Right lobe of liver (tissue), 6 donors: Measurements from ENCODE around the gene GRID1. TPM values are rescaled to one million over a fixed set of nuclear protein-coding genes. Genes with fewer than 3 reads are reported as not detected.

ENCODE experiments used
- ATAC-seq, 4 donors: fragments of 200-7000 bp; cut with Tn5 transposase; one replicate each; pipeline ENCODE4 v1.9.1; 2020; ENCODE audit warnings: mild to moderate bottlenecking in 4 of 4, moderate library complexity in 4 of 4
- DNase-seq, 3 donors: peaks; one replicate each; pipeline ENCODE4 v3.0.0-alpha.2; 2020
- H3K27ac ChIP-seq, 3 donors: fragments of 200-600 bp; one replicate each; pipeline ENCODE4 v1.8.0; 2022
- H3K27me3 ChIP-seq, 2 donors: fragments of 200-600 bp; one replicate each; pipeline ENCODE4 v1.8.0; 2022
- H3K36me3 ChIP-seq, 4 donors: fragments of 200-600 bp; sonication (generic) in 1 of 4; one replicate each; pipeline versions ENCODE4 v1.5.1 to v1.8.0; 2017 to 2022; ENCODE audit warnings: control low read depth in 1 of 4
- H3K4me1 ChIP-seq, 4 donors: fragments of 200-600 bp; sonication (generic) in 1 of 4; one replicate each; pipeline versions ENCODE4 v1.5.1 to v1.8.0; 2017 to 2022; ENCODE audit warnings: control low read depth in 1 of 4
- H3K4me3 ChIP-seq, 3 donors: fragments of 200-600 bp; one replicate each; pipeline ENCODE4 v1.8.0; 2022
- H3K9me3 ChIP-seq, 4 donors: fragments of 200-600 bp; sonication (generic) in 1 of 4; one replicate each; pipeline versions ENCODE4 v1.5.1 to v1.8.0; 2017 to 2022; ENCODE audit warnings: control low read depth in 1 of 4
- POLR2A ChIP-seq: fragments of 450-650 bp; IDR thresholded peaks from one replicate; pipeline ENCODE4 v1.6.1; 2017; ENCODE audit warnings: antibody characterized with exemption, mild to moderate bottlenecking
- WGBS: methylation state at CpG from one replicate; pipeline ENCODE4 v1.1.6; 2018; ENCODE audit warnings: low coverage, low lambda C conversion rate; ENCODE audit not compliant: insufficient coverage; ENCODE audit errors: missing lambda C conversion rate; 5-methylcytosine and 5-hydroxymethylcytosine counted together
- intact Hi-C, 2 donors: fragments of 100-400 bp; cut with DNase I; formaldehyde crosslinking; loops; one replicate each; pipeline versions ENCODE4 v1.11.2 to v1.14.1; 2022
- total RNA-seq, 6 experiments: library from RNA; depleted of rRNA in 2 of 6; stranded (reverse); fragments of >200 nt in 2 of 6; fragmentation: NEBNext Ultra II Directional in 3 of 6; extraction: Animal tissue kit (Norgen Biotek cat#: 25700) in 3 of 6; gene quantifications; one replicate each; pipeline versions ENCODE4 v1.1.0 to v1.2.4, GENCODE V29; 2016 to 2023
- TF ChIP-seq, protein P1 (sequence below), 4 donors: fragments of 200-600 bp in 3 of 4; fragments of 450-650 bp in 1 of 4; IDR thresholded peaks; one replicate each; pipeline versions ENCODE4 v1.5.1 to v1.8.0; 2016 to 2022; ENCODE audit warnings: antibody characterized with exemption in 4 of 4, mild to moderate bottlenecking in 2 of 4
- donor health status: DM: no; HTN: yes; CAD: no.
- donor health status: DM: no; HTN: no; CAD: no.
- donor health status: DM: no; HTN: no; CAD: no.
- donor health status: DM: no; HTN: yes; CAD: no.
- donor health status: DM: no; HTN: yes; CAD: no.

Gene GRID1
- total RNA-seq, 6 experiments from 2014 or later: 0.05 to 1.9 (median 0.81) TPM

- Histone ChIP-seq H3K27me3 (no peaks in the 10 kb centered on the region), H3K27ac (no peak overlapping the region), H3K9me3 (no peaks in the 10 kb centered on the region), H3K4me3 (no peak overlapping the region), H3K36me3 (no peaks in the 10 kb centered on the region), H3K4me1 (peaks cover 0 to 5% (median 0%) of the 10 kb centered on the region in 4 donors)
- intact Hi-C loops: no loop called here
- WGBS: 85% methylated on average over 6 of the region's 9 CpGs
- TF ChIP-seq, protein P1, sequence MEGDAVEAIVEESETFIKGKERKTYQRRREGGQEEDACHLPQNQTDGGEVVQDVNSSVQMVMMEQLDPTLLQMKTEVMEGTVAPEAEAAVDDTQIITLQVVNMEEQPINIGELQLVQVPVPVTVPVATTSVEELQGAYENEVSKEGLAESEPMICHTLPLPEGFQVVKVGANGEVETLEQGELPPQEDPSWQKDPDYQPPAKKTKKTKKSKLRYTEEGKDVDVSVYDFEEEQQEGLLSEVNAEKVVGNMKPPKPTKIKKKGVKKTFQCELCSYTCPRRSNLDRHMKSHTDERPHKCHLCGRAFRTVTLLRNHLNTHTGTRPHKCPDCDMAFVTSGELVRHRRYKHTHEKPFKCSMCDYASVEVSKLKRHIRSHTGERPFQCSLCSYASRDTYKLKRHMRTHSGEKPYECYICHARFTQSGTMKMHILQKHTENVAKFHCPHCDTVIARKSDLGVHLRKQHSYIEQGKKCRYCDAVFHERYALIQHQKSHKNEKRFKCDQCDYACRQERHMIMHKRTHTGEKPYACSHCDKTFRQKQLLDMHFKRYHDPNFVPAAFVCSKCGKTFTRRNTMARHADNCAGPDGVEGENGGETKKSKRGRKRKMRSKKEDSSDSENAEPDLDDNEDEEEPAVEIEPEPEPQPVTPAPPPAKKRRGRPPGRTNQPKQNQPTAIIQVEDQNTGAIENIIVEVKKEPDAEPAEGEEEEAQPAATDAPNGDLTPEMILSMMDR (IDR thresholded peaks at IDR 0.05): no peak
- TF ChIP-seq POLR2A: no peak
- DNase-seq (peak in 1 of 3 donors; percentile 28), ATAC-seq (no peak)
Observed at GRCh38 chr10:86357676-86358075, 8.9 kb downstream of the GRID1 start.

- ATAC-seq (peak in 2 of 4 donors; percentile 20 to 47), DNase-seq (peak in 1 of 3 donors; percentile 45)
- no peak for TF ChIP-seq POLR2A
- TF ChIP-seq, protein P1 (IDR thresholded peaks at IDR 0.05): no peak
- no peak overlapping the region for H3K4me3 ChIP-seq
- H3K9me3 ChIP-seq: no peaks in the 10 kb centered on the region
- peaks cover 0 to 5% (median 0%) of the 10 kb centered on the region in 4 donors for H3K4me1 ChIP-seq
- intact Hi-C loops: no loop called here
- no peaks in the 10 kb centered on the region for H3K27me3 ChIP-seq
- 71% methylated on average over 2 of the region's 2 CpGs for WGBS
- no peak overlapping the region for H3K27ac ChIP-seq
- no peaks in the 10 kb centered on the region for H3K36me3 ChIP-seq
Observed at GRCh38 chr10:86357041-86357440, 9.6 kb downstream of the GRID1 start.

DNA sequence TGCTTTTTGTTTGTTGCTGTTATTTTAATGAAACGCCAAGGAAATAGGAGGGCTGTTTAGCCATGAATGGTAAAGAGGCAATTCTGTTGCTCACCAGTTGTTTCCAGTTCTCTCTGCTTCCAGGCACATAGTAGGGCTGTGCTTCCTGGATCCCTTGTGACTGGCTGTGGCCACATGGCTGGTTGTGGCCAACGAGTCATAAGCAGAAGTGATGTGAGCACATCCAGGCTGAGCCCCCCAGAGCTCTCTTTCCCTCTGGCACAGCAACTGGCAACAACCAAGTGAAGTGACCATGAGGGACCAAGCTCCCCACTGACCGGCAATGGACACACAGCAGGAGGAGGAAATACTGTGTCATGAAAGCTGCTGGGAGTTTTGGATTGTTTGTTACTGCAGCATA is 10.3 kb downstream of the GRID1 start:
- ATAC-seq: no peak
- TF ChIP-seq, protein P1 (IDR thresholded peaks at IDR 0.05): no peak
- no peak for TF ChIP-seq POLR2A
- 40% methylated on average over 2 of the region's 3 CpGs for WGBS
- H3K9me3 ChIP-seq: no peaks in the 10 kb centered on the region
- H3K4me1 ChIP-seq: peaks cover 0 to 5% (median 0%) of the 10 kb centered on the region in 4 donors
- intact Hi-C loops: no loop called here
- H3K27me3 ChIP-seq: no peaks in the 10 kb centered on the region
- H3K36me3 ChIP-seq: no peaks in the 10 kb centered on the region
- H3K4me3 ChIP-seq: no peak overlapping the region
- no peak overlapping the region for H3K27ac ChIP-seq
- DNase-seq: peak in 2 of 3 donors; percentile 11 to 24

GRCh38 chr10:86355571-86356038 is 11.0 kb downstream of the GRID1 start:
- ATAC-seq (peak; percentile 56 to 84 (median 69)), DNase-seq (peak; percentile 61 to 68 (median 67))
- intact Hi-C loops: no loop called here
- H3K4me1 ChIP-seq: no peaks in the 10 kb centered on the region
- WGBS: 5% methylated on average over 4 of the region's 8 CpGs
- H3K4me3 ChIP-seq: no peak overlapping the region
- no peaks in the 10 kb centered on the region for H3K27me3 ChIP-seq
- no peaks in the 10 kb centered on the region for H3K9me3 ChIP-seq
- H3K27ac ChIP-seq: no peak overlapping the region
- H3K36me3 ChIP-seq: no peaks in the 10 kb centered on the region
- TF ChIP-seq, protein P1 (IDR thresholded peaks at IDR 0.05): no peak
- no peak for TF ChIP-seq POLR2A
